CD14-positive monocyte (primary cell): ENCODE results near the gene LACC1. TPM values are rescaled to one million over a fixed set of nuclear protein-coding genes. Genes with fewer than 3 reads are reported as not detected.

Experiments used
- DNase-seq, 3 donors: peaks; one replicate each; pipeline ENCODE4 v3.0.0-alpha.2; 2011 to 2022
- H2AFZ ChIP-seq: 2 replicates; pipeline ENCODE4 v1.6.0; 2012; ENCODE audit warnings: mild to moderate bottlenecking, low read depth, low read length, inconsistent platforms; ENCODE audit not compliant: insufficient read depth, poor library complexity, severe bottlenecking
- H3K27ac ChIP-seq, 2 donors: 1 replicate in 1 of 2; 2 replicates in 1 of 2; pipeline ENCODE4 v1.5.1; 2012 to 2013; ENCODE audit warnings: low read length in 2 of 2, control low read depth in 1 of 2, inconsistent platforms in 1 of 2, low read depth in 1 of 2, mild to moderate bottlenecking in 1 of 2
- H3K27me3 ChIP-seq, 2 donors: one replicate each; pipeline versions ENCODE4 v1.6.0 to v1.6.1; 2011 to 2013; ENCODE audit warnings: low read length in 2 of 2; ENCODE audit not compliant: control insufficient read depth in 2 of 2, insufficient read depth in 2 of 2
- H3K36me3 ChIP-seq, 2 donors: replicated peaks in 1 of 2; 1 replicate in 1 of 2; 2 replicates in 1 of 2; pipeline versions ENCODE4 v1.5.1 to v1.6.1; 2012 to 2013; ENCODE audit warnings: low read length in 2 of 2, control low read depth in 1 of 2, inconsistent platforms in 1 of 2, mild to moderate bottlenecking in 1 of 2; ENCODE audit not compliant: insufficient read depth in 2 of 2, control insufficient read depth in 1 of 2
- H3K4me1 ChIP-seq, 2 donors: 1 replicate in 1 of 2; 2 replicates in 1 of 2; pipeline versions ENCODE4 v1.5.1 to v1.6.1; 2012 to 2013; ENCODE audit warnings: low read length in 2 of 2, control low read depth in 1 of 2, inconsistent platforms in 1 of 2, mild to moderate bottlenecking in 1 of 2, moderate library complexity in 1 of 2; ENCODE audit not compliant: insufficient read depth in 2 of 2, control insufficient read depth in 1 of 2
- H3K4me2 ChIP-seq: replicated peaks from 2 replicates; pipeline ENCODE3; 2012; ENCODE audit warnings: low read length, moderate library complexity, mild to moderate bottlenecking; ENCODE audit not compliant: poor library complexity, severe bottlenecking; ENCODE audit errors: extremely low read depth
- H3K4me3 ChIP-seq, 3 experiments: fragments of 200-600 bp in 1 of 3; sonication (generic) in 1 of 3; replicated peaks in 1 of 3; 1 replicate in 2 of 3; 2 replicates in 1 of 3; pipeline ENCODE4 v1.5.1; 2011 to 2013; ENCODE audit warnings: low read length in 3 of 3, mild to moderate bottlenecking in 3 of 3, control low read depth in 2 of 3, low read depth in 2 of 3, inconsistent platforms in 1 of 3, moderate library complexity in 1 of 3
- H3K79me2 ChIP-seq: 2 replicates; pipeline ENCODE4 v1.6.0; 2012; ENCODE audit warnings: mild to moderate bottlenecking, control low read depth, inconsistent platforms, low read length, moderate library complexity; ENCODE audit not compliant: insufficient read depth
- H3K9ac ChIP-seq: 2 replicates; pipeline ENCODE4 v1.6.0; 2017; ENCODE audit warnings: low read length, mild to moderate bottlenecking; ENCODE audit not compliant: insufficient read depth, poor library complexity, severe bottlenecking
- H3K9me3 ChIP-seq, 2 donors: replicated peaks in 1 of 2; 1 replicate in 1 of 2; 2 replicates in 1 of 2; pipeline versions ENCODE4 v1.5.1 to v1.6.1; 2012 to 2013; ENCODE audit warnings: low read length in 2 of 2, control low read depth in 1 of 2; ENCODE audit not compliant: control insufficient read depth in 1 of 2, insufficient read depth in 1 of 2
- H4K20me1 ChIP-seq: 2 replicates; pipeline ENCODE4 v1.6.0; 2012; ENCODE audit warnings: mild to moderate bottlenecking, low read length, control low read depth, moderate library complexity; ENCODE audit not compliant: insufficient read depth
- H3K27ac Mint-ChIP-seq, 7 donors: one replicate each; pipeline ENCODE4 v1.8.0; 2020; ENCODE audit warnings: mild to moderate bottlenecking in 7 of 7, mixed read lengths in 7 of 7, moderate library complexity in 6 of 7, inconsistent platforms in 2 of 7
- H3K27me3 Mint-ChIP-seq, 3 donors: one replicate each; pipeline ENCODE4 v1.8.0; 2021 to 2022; ENCODE audit warnings: low read depth in 3 of 3, mild to moderate bottlenecking in 3 of 3, mixed read lengths in 3 of 3, moderate library complexity in 3 of 3, inconsistent platforms in 1 of 3
- H3K36me3 Mint-ChIP-seq, 2 donors: one replicate each; pipeline ENCODE4 v1.8.0; 2020; ENCODE audit warnings: mixed read lengths in 2 of 2, inconsistent platforms in 1 of 2, mild to moderate bottlenecking in 1 of 2
- H3K4me1 Mint-ChIP-seq: one replicate; pipeline ENCODE4 v1.8.0; 2020; ENCODE audit warnings: mild to moderate bottlenecking, mixed read lengths
- H3K4me3 Mint-ChIP-seq, 2 donors: one replicate each; pipeline ENCODE4 v1.8.0; 2020; ENCODE audit warnings: mild to moderate bottlenecking in 2 of 2, mixed read lengths in 2 of 2, moderate library complexity in 1 of 2
- H3K9me3 Mint-ChIP-seq, 7 donors: one replicate each; pipeline ENCODE4 v1.8.0; 2020 to 2022; ENCODE audit warnings: mixed read lengths in 7 of 7, mild to moderate bottlenecking in 6 of 7, moderate library complexity in 6 of 7, inconsistent platforms in 2 of 7
- CTCF ChIP-seq: fragments of 200-600 bp; IDR thresholded peaks from one replicate; pipeline ENCODE4 v1.8.0; 2022; ENCODE audit warnings: antibody characterized with exemption, mild to moderate bottlenecking
- WGBS: methylation state at CpG from one replicate; pipeline ENCODE4 v1.1.5; 2013; ENCODE audit warnings: missing lambda C conversion rate; ENCODE audit not compliant: insufficient coverage; 5-methylcytosine and 5-hydroxymethylcytosine counted together
- intact Hi-C, 2 donors: fragments of 100-400 bp; cut with micrococcal nuclease; formaldehyde crosslinking; loops; one replicate each; pipeline versions ENCODE4 v1.15.0 to v1.15.1; 2023
- polyA plus RNA-seq, 3 donors: library from polyadenylated mRNA; depleted of rRNA in 1 of 3; unstranded in 2 of 3; stranded (reverse) in 1 of 3; fragments of 300-500 nt in 2 of 3; fragments of >200 nt in 1 of 3; fragmentation: Illumina TruSeq in 2 of 3; gene quantifications; 1 replicate in 2 of 3; 2 replicates in 1 of 3; pipeline ENCODE4 v1.2.3, GENCODE V29; 2012 to 2021

The LACC1 gene
- polyA plus RNA-seq, 3 donors: 2.6 to 7.7 (median 5.9) TPM

- Histone ChIP-seq H3K9me3 (peaks cover 13 to 35% of the 10 kb centered on the region in 2 donors), H3K27ac (peak overlapping the region in 1 of 2 donors; percentile 5), H3K36me3 (no peaks in the 10 kb centered on the region), H4K20me1 (no peaks in the 10 kb centered on the region), H3K27me3 (no peaks in the 10 kb centered on the region), H3K9ac (no peak overlapping the region), H3K79me2 (no peaks in the 10 kb centered on the region), H2AFZ (no peak overlapping the region), H3K4me2 (peak overlapping the region; percentile 11), H3K4me3 (no peak overlapping the region), H3K4me1 (peaks cover 11 to 27% of the 10 kb centered on the region in 2 donors)
- Mint-ChIP-seq H3K27ac (peak overlapping the region in 4 of 7 donors; percentile 1 to 27 (median 22)), H3K4me1 (peaks cover 22% of the 10 kb centered on the region), H3K36me3 (peaks cover 0 to 18% of the 10 kb centered on the region in 2 donors), H3K27me3 (peaks cover 0 to 1% (median 0%) of the 10 kb centered on the region in 3 donors), H3K9me3 (peaks cover 29 to 39% (median 33%) of the 10 kb centered on the region in 7 donors), H3K4me3 (no peak overlapping the region)
- TF ChIP-seq CTCF: no peak
- intact Hi-C loops: no loop called here
- no CpG with 5 or more reads among the region's 1 CpG for WGBS
- DNase-seq: peak; percentile 34 to 74 (median 63)
Measured at GRCh38 chr13:43848001-43848649, 31.6 kb upstream of the LACC1 start.

- no peak overlapping the region for H3K27ac ChIP-seq
- no peak overlapping the region for H3K9ac ChIP-seq
- no peak overlapping the region for H2AFZ ChIP-seq
- DNase-seq: no peak
- H3K4me2 ChIP-seq: no peak overlapping the region
- peaks cover 0 to 18% of the 10 kb centered on the region in 2 donors for H3K36me3 Mint-ChIP-seq
- intact Hi-C loops: no loop called here
- peaks cover 43 to 53% (median 47%) of the 10 kb centered on the region in 7 donors for H3K9me3 Mint-ChIP-seq
- no peaks in the 10 kb centered on the region for H4K20me1 ChIP-seq
- no peak overlapping the region for H3K27ac Mint-ChIP-seq
- H3K9me3 ChIP-seq: peaks cover 13 to 44% of the 10 kb centered on the region in 2 donors
- TF ChIP-seq CTCF: no peak
- H3K4me1 Mint-ChIP-seq: peaks cover 22% of the 10 kb centered on the region
- H3K36me3 ChIP-seq: no peaks in the 10 kb centered on the region
- H3K27me3 ChIP-seq: no peaks in the 10 kb centered on the region
- peaks cover 0 to 1% (median 0%) of the 10 kb centered on the region in 3 donors for H3K27me3 Mint-ChIP-seq
- no peak overlapping the region for H3K4me3 ChIP-seq
- H3K79me2 ChIP-seq: no peaks in the 10 kb centered on the region
- H3K4me1 ChIP-seq: peaks cover 11 to 27% of the 10 kb centered on the region in 2 donors
- no peak overlapping the region for H3K4me3 Mint-ChIP-seq
- WGBS: no CpG with 5 or more reads among the region's 1 CpG
Measured at GRCh38 chr13:43850873-43851272, 28.8 kb upstream of the LACC1 start.
